Nephron progenitor cell (in vitro differentiated cells): ENCODE measurements around the gene ATP10B.
A peak's percentile ranks its signal among the peaks of the same experiment; 100 is the strongest.

Experiments
- DNase-seq: peaks from one replicate; pipeline ENCODE4 v3.0.0; 2021
- H3K27ac Mint-ChIP-seq: 2 replicates; pipeline ENCODE4 v1.8.0; 2021; ENCODE audit warnings: mild to moderate bottlenecking, moderate library complexity, mixed read lengths
- H3K27me3 Mint-ChIP-seq: 2 replicates; pipeline ENCODE4 v1.8.0; 2021; ENCODE audit warnings: mild to moderate bottlenecking, low read depth, mixed read lengths; ENCODE audit not compliant: poor library complexity
- H3K36me3 Mint-ChIP-seq: 2 replicates; pipeline ENCODE4 v1.8.0; 2021; ENCODE audit warnings: low read depth, mixed read lengths
- H3K4me1 Mint-ChIP-seq: 2 replicates; pipeline ENCODE4 v1.8.0; 2021; ENCODE audit warnings: mixed read lengths
- H3K4me3 Mint-ChIP-seq: 2 replicates; pipeline ENCODE4 v1.8.0; 2021; ENCODE audit warnings: mild to moderate bottlenecking, moderate library complexity, mixed read lengths
- H3K9me3 Mint-ChIP-seq: 2 replicates; pipeline ENCODE4 v1.8.0; 2021; ENCODE audit warnings: mild to moderate bottlenecking, moderate library complexity, mixed read lengths
- CTCF ChIP-seq: fragments of 200-600 bp; sonication (generic); IDR thresholded peaks from 2 replicates; pipeline ENCODE4 v1.5.0; 2021; ENCODE audit warnings: antibody characterized with exemption

The ATP10B gene

GRCh38 chr5:160657622-160658458, 194.2 kb downstream of the ATP10B start:
- Mint-ChIP-seq H3K27ac (no peak overlapping the region), H3K4me3 (no peak overlapping the region), H3K4me1 (no peaks in the 10 kb centered on the region), H3K27me3 (no peaks in the 10 kb centered on the region), H3K36me3 (no peaks in the 10 kb centered on the region), H3K9me3 (no peaks in the 10 kb centered on the region)
- TF ChIP-seq CTCF: no peak
- DNase-seq: no peak

GRCh38 chr5:160657068-160657507, 194.9 kb downstream of the ATP10B start:
- no peaks in the 10 kb centered on the region for H3K9me3 Mint-ChIP-seq
- no peaks in the 10 kb centered on the region for H3K4me1 Mint-ChIP-seq
- no peak for DNase-seq
- no peak overlapping the region for H3K27ac Mint-ChIP-seq
- TF ChIP-seq CTCF: no peak
- H3K4me3 Mint-ChIP-seq: no peak overlapping the region
- H3K36me3 Mint-ChIP-seq: no peaks in the 10 kb centered on the region
- peaks cover 1% of the 10 kb centered on the region for H3K27me3 Mint-ChIP-seq

GRCh38 chr5:160655717-160656116, 196.3 kb downstream of the ATP10B start:
- DNase-seq: no peak
- peaks cover 2% of the 10 kb centered on the region for H3K27me3 Mint-ChIP-seq
- TF ChIP-seq CTCF: no peak

GRCh38 chr5:160651692-160652645, 200.0 kb downstream of the ATP10B start:
- H3K4me1 Mint-ChIP-seq: no peaks in the 10 kb centered on the region
- DNase-seq: no peak
- H3K9me3 Mint-ChIP-seq: no peaks in the 10 kb centered on the region
- H3K36me3 Mint-ChIP-seq: no peaks in the 10 kb centered on the region
- H3K27ac Mint-ChIP-seq: no peak overlapping the region
- no peak for TF ChIP-seq CTCF
- H3K27me3 Mint-ChIP-seq: peaks cover 2% of the 10 kb centered on the region
- no peak overlapping the region for H3K4me3 Mint-ChIP-seq

More at GRCh38 chr5:160655717-160656116, 196.3 kb downstream of the ATP10B start:
- Mint-ChIP-seq H3K36me3 (no peaks in the 10 kb centered on the region), H3K27ac (no peak overlapping the region), H3K4me3 (no peak overlapping the region), H3K4me1 (no peaks in the 10 kb centered on the region), H3K9me3 (no peaks in the 10 kb centered on the region)

- peak; percentile 12 for DNase-seq
- H3K4me1 Mint-ChIP-seq: no peaks in the 10 kb centered on the region
- TF ChIP-seq CTCF: peak; percentile 40
- no peak overlapping the region for H3K4me3 Mint-ChIP-seq
- H3K27me3 Mint-ChIP-seq: peaks cover 2% of the 10 kb centered on the region
- H3K9me3 Mint-ChIP-seq: no peaks in the 10 kb centered on the region
- no peak overlapping the region for H3K27ac Mint-ChIP-seq
- H3K36me3 Mint-ChIP-seq: no peaks in the 10 kb centered on the region
Observed at GRCh38 chr5:160649304-160649703, 202.7 kb downstream of the ATP10B start.
